Upper lobe of left lung (tissue), 6 donors: ENCODE results near the gene MKNK2. TPM values are rescaled to one million over a fixed set of nuclear protein-coding genes. Genes with fewer than 3 reads are reported as not detected.

Experiments
- ATAC-seq, 2 donors: fragments of 200-7000 bp; cut with Tn5 transposase; one replicate each; pipeline ENCODE4 v1.9.1; 2022; ENCODE audit warnings: mild to moderate bottlenecking in 2 of 2, moderate library complexity in 2 of 2; ENCODE audit not compliant: low FRiP score in 2 of 2
- DNase-seq, 2 donors: peaks; one replicate each; pipeline ENCODE4 v3.0.0-alpha.2; 2019 to 2020
- H3K27ac ChIP-seq, 4 donors: fragments of 200-600 bp; sonication (generic); one replicate each; pipeline ENCODE4 v1.5.1; 2016 to 2019
- H3K27me3 ChIP-seq, 4 donors: fragments of 200-600 bp; sonication (generic); one replicate each; pipeline ENCODE4 v1.5.1; 2017 to 2019
- H3K36me3 ChIP-seq, 4 donors: fragments of 200-600 bp; sonication (generic); one replicate each; pipeline ENCODE4 v1.5.1; 2016 to 2019
- H3K4me1 ChIP-seq, 4 donors: fragments of 200-600 bp; sonication (generic); one replicate each; pipeline ENCODE4 v1.5.1; 2018 to 2019
- H3K4me3 ChIP-seq, 4 donors: fragments of 200-600 bp; sonication (generic); one replicate each; pipeline ENCODE4 v1.5.1; 2017 to 2019; ENCODE audit warnings: mild to moderate bottlenecking in 2 of 4, moderate library complexity in 1 of 4
- H3K9me3 ChIP-seq, 4 donors: fragments of 200-600 bp; sonication (generic); one replicate each; pipeline ENCODE4 v1.5.1; 2018 to 2019
- EP300 ChIP-seq, 4 donors: sonication (generic); formaldehyde crosslinking; IDR thresholded peaks; one replicate each; pipeline ENCODE4 v1.5.1; 2017; ENCODE audit warnings: antibody characterized with exemption in 4 of 4, control low read depth in 2 of 4
- POLR2A ChIP-seq, 4 donors: fragments of 450-650 bp; IDR thresholded peaks; one replicate each; pipeline ENCODE4 v1.5.1; 2016 to 2017; ENCODE audit warnings: antibody characterized with exemption in 4 of 4, mild to moderate bottlenecking in 2 of 4
- POLR2AphosphoS5 ChIP-seq, 2 donors: sonication (generic); formaldehyde crosslinking; IDR thresholded peaks; one replicate each; pipeline ENCODE4 v1.5.1; 2017; ENCODE audit warnings: antibody characterized with exemption in 2 of 2
- WGBS, 2 donors: methylation state at CpG; one replicate each; pipeline ENCODE4 v1.1.5; 2017 to 2018; 5-methylcytosine and 5-hydroxymethylcytosine counted together
- total RNA-seq, 6 donors: library from RNA; depleted of rRNA in 4 of 6; stranded (reverse); fragments of >200 nt in 4 of 6; gene quantifications; one replicate each; pipeline versions ENCODE4 v1.1.0 to v1.2.1, GENCODE V29; 2016 to 2021
- TF ChIP-seq, protein P1 (sequence below), 6 experiments: fragments of 450-650 bp in 4 of 6; fragments of 200-600 bp in 2 of 6; sonication (generic) in 2 of 6; IDR thresholded peaks; one replicate each; pipeline ENCODE4 v1.5.1; 2016 to 2019; ENCODE audit warnings: antibody characterized with exemption in 6 of 6
- donor health status: DM: no; HTN: no; CAD: no; lungs with moderate emphysema.
- donor health status: DM: no; HTN: yes; CAD: no; lungs with severe emphysema.

Gene MKNK2
- total RNA-seq, 6 donors from 2014 or later = 200 to 397 (median 264) TPM

DNA sequence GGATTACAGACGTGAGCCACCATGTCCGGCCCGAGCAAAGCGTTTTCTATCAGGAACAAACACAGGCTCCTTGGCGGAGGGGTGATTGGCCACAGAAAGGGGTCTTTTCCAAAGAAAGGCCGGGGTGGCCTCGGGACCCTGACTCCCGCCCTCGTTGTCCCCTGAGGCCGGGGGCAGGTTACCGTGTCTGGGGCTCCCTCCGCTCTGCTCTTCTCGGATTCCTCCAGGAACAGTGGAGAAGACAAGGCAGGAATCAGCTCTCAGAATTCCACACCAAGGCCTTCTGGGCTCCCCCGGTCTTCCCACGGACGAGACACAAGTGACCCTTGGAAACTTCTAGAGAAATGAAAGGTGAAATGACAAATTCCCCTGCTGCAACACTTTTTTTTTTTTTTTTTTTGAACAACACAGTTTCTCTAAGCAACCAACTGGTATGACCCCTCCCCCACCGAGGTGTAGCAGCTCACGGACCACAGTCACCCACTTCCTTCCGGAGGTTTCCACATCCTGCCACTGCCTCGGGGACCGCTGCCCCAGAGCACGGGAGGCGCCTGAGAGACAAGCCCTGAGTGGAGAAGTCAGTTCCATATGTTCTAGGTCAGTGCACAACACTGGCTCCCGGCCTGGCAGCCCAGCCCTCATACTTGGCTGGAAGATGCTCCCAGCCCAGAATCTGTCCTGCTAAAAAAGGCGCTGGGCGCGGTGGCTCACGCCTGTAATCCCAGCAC, 34.1 kb upstream of the MKNK2 start:
- H3K4me1 ChIP-seq = peaks cover 62 to 97% (median 70%) of the 10 kb centered on the region in 4 donors
- no peaks in the 10 kb centered on the region for H3K9me3 ChIP-seq
- H3K4me3 ChIP-seq = peak overlapping the region in 3 of 4 donors; percentile 27 to 51 (median 45)
- ATAC-seq (peak; percentile 76 to 83), DNase-seq (peak; percentile 85 to 89)
- H3K36me3 ChIP-seq = peaks cover 0 to 43% (median 19%) of the 10 kb centered on the region in 4 donors
- no peaks in the 10 kb centered on the region for H3K27me3 ChIP-seq
- 50 to 84% methylated on average over 22 to 28 of the region's 28 CpGs for whole genome bisulfite sequencing, 2 donors
- peak overlapping the region; percentile 85 to 96 (median 90) for H3K27ac ChIP-seq
- TF ChIP-seq POLR2A (IDR thresholded peaks at IDR 0.05) (peak in 1 of 4 donors; percentile 50), EP300 (IDR thresholded peaks at IDR 0.05) (peak in 2 of 4 donors; percentile 47 to 65), POLR2AphosphoS5 (IDR thresholded peaks at IDR 0.05) (peak; percentile 86 to 91)
- TF ChIP-seq, protein P1, sequence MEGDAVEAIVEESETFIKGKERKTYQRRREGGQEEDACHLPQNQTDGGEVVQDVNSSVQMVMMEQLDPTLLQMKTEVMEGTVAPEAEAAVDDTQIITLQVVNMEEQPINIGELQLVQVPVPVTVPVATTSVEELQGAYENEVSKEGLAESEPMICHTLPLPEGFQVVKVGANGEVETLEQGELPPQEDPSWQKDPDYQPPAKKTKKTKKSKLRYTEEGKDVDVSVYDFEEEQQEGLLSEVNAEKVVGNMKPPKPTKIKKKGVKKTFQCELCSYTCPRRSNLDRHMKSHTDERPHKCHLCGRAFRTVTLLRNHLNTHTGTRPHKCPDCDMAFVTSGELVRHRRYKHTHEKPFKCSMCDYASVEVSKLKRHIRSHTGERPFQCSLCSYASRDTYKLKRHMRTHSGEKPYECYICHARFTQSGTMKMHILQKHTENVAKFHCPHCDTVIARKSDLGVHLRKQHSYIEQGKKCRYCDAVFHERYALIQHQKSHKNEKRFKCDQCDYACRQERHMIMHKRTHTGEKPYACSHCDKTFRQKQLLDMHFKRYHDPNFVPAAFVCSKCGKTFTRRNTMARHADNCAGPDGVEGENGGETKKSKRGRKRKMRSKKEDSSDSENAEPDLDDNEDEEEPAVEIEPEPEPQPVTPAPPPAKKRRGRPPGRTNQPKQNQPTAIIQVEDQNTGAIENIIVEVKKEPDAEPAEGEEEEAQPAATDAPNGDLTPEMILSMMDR (IDR thresholded peaks at IDR 0.05) = no peak

DNA sequence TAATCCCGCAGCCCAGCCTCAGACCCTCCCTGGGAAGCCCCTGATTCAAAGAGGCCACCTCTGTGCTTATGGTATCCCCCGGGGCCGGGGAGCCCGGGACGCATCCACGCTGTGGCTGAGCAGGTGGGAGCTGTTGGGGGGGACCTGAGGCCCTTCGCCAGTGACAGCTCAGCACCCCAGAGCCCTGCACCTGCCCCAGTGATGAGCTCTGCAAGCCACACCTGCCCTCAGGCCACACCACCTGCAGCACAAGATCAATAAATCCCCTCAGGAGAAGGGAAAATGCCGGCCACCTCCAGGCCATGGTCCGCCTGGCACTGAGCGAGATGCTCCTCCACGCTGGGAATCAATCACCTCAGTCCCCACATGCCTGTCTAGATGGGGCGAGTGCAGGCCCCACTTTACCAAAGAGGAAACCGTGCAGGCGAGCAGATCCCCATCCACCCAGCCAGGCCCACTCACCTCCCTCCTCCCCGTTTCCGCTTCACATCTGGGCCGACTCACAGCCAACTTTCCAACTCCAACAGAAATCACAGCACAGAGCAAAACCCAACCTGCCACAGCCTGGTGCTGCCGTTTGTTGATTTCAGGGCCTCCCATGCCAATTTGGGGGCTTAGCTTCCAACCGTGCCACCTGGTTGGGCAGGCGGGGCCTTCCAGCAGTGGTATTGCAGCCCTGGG, 32.3 kb upstream of the MKNK2 start:
- TF ChIP-seq POLR2AphosphoS5 (IDR thresholded peaks at IDR 0.05) = no peak
- TF ChIP-seq EP300 (IDR thresholded peaks at IDR 0.05) = no peak
- no peak for TF ChIP-seq POLR2A (IDR thresholded peaks at IDR 0.05)
- TF ChIP-seq, protein P1 (IDR thresholded peaks at IDR 0.05) = no peak
- H3K27ac ChIP-seq = peak overlapping the region; percentile 85 to 96 (median 90)
- 68 to 71% methylated on average over 7 to 20 of the region's 20 CpGs for WGBS, 2 donors
- no peaks in the 10 kb centered on the region for H3K27me3 ChIP-seq
- DNase-seq (peak; percentile 62 to 63), ATAC-seq (no peak)
- H3K4me3 ChIP-seq = peak overlapping the region; percentile 7 to 51 (median 36)
- no peaks in the 10 kb centered on the region for H3K9me3 ChIP-seq
- H3K4me1 ChIP-seq = peaks cover 44 to 81% (median 55%) of the 10 kb centered on the region in 4 donors
- peaks cover 5 to 61% (median 36%) of the 10 kb centered on the region in 4 donors for H3K36me3 ChIP-seq

DNA sequence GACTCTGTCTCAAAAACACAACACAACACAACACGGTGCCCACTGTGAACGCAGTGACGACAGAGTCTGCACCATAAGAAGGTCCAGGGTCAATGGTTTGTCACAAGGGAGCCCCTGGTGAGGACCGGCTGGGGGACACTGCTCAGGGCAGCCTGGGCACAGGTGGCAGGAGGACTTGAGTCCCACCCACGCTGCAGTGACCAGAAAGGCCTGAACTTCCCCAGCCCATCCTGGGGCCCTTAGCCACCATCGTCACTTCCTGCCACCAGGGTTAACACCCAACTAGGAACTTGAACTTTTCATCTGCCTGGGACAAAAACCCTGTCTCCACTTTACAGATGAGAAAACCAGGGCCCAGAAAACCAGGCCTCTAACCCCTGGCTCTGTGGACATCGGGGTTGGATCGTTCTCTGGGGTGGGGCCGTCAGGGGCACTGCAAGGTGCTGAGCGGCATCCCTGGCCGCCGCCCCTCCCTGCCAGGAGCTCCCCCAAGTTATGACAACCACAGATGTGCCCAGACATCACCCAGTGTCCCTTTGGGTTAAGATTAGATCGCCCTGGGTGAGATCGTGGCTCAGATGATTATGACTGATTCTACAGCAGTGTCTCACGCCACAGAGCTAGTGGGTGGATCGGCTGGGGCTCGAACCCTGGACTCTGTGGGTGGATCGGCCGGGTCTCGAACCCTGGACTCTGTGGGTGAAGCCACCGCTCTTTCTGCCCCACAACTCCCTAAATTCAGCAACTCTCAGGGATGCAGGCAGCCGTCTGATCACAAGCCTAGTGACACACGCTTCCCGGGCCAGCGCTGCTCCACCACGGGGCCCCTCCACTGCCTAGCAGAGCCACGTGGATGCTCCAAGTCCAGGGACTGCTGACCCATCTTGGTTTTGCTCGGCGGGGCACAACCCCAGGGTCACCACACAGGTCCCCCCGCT, 31.1 kb upstream of the MKNK2 start:
- ATAC-seq (peak; percentile 27 to 66), DNase-seq (peak; percentile 53 to 78)
- Histone ChIP-seq H3K4me1 (peaks cover 35 to 69% (median 45%) of the 10 kb centered on the region in 4 donors), H3K27ac (peak overlapping the region; percentile 85 to 96 (median 90)), H3K9me3 (no peaks in the 10 kb centered on the region), H3K4me3 (peak overlapping the region in 2 of 4 donors; percentile 45 to 51), H3K27me3 (no peaks in the 10 kb centered on the region), H3K36me3 (peaks cover 16 to 73% (median 47%) of the 10 kb centered on the region in 4 donors)
- TF ChIP-seq, protein P1 (IDR thresholded peaks at IDR 0.05) = peak in 1 of 6 experiments; percentile 11
- TF ChIP-seq POLR2AphosphoS5 (IDR thresholded peaks at IDR 0.05) (peak in 1 of 2 donors; percentile 18), EP300 (IDR thresholded peaks at IDR 0.05) (no peak), POLR2A (IDR thresholded peaks at IDR 0.05) (peak in 1 of 4 donors; percentile 16)
- 77 to 82% methylated on average over 19 to 29 of the region's 30 CpGs for WGBS, 2 donors

DNA sequence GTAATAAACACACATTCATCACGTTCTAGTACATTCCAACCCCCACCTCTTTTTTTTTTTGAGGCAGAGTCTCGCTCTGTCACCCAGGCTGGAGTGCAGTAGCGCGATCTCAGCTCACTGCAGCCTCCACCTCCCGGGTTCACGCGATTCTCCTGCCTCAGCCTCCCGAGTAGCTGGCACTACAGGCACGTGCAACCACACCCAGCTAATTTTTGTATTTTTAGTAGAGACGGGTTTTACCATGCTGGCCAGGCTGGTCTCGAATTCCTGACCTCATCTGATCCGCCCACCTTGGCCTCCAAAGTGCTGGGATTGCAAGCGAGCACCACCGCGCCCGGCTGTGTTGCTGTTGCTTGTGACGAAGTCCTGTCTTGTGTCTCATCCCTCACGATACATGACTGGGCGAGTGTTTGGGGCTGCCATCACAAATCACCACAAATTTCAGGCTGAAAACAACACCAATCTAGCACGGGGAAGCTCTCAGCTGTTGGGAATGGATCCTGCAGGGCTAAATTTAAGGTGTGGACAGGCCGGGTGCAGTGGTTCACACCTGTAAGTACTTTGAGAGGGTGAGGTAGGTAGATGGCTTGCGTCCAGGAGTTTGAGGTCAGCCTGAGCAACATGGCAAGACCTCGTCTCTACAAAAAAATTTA, 29.4 kb upstream of the MKNK2 start:
- Histone ChIP-seq H3K36me3 (peaks cover 26 to 90% (median 61%) of the 10 kb centered on the region in 4 donors), H3K9me3 (no peaks in the 10 kb centered on the region), H3K27me3 (no peaks in the 10 kb centered on the region), H3K4me3 (no peak overlapping the region), H3K27ac (peak overlapping the region in 3 of 4 donors; percentile 85 to 96 (median 89)), H3K4me1 (peaks cover 22 to 54% (median 31%) of the 10 kb centered on the region in 4 donors)
- ATAC-seq = no peak
- no peak for TF ChIP-seq EP300 (IDR thresholded peaks at IDR 0.05)
- TF ChIP-seq POLR2A (IDR thresholded peaks at IDR 0.05) = no peak
- TF ChIP-seq, protein P1 (IDR thresholded peaks at IDR 0.05) = no peak
- TF ChIP-seq POLR2AphosphoS5 (IDR thresholded peaks at IDR 0.05) = no peak
- 83 to 85% methylated on average over 23 of the region's 23 CpGs for WGBS, 2 donors
- peak; percentile 20 to 58 for DNase-seq
